Smooth muscle cell (in vitro differentiated cells): ENCODE measurements around the gene DIMT1. TPM values are rescaled to one million over a fixed set of nuclear protein-coding genes. Genes with fewer than 3 reads are reported as not detected.

ENCODE experiments used
- DNase-seq: peaks from one replicate; lab custom pipeline; 2025; ENCODE audit not compliant: unreplicated experiment; lab: John Stamatoyannopoulos, UW
- H2AFZ ChIP-seq: fragments of 200-600 bp; sonication (generic); 2 replicates; pipeline ENCODE4 v1.6.0; 2016; ENCODE audit warnings: antibody characterized with exemption, low read depth, mild to moderate bottlenecking
- H3F3A ChIP-seq: fragments of 200-600 bp; sonication (generic); 2 replicates; pipeline ENCODE4 v1.6.0; 2017; ENCODE audit warnings: antibody characterized with exemption, low read depth
- H3K27ac ChIP-seq: fragments of 200-600 bp; sonication (generic); 2 replicates; pipeline ENCODE4 v1.5.1; 2016; ENCODE audit warnings: low read depth, mild to moderate bottlenecking
- H3K27me3 ChIP-seq: fragments of 200-600 bp; sonication (generic); 2 replicates; pipeline ENCODE4 v1.6.1; 2016; ENCODE audit warnings: low read depth, mild to moderate bottlenecking
- H3K36me3 ChIP-seq: fragments of 200-600 bp; sonication (generic); 2 replicates; pipeline ENCODE4 v1.5.1; 2016; ENCODE audit warnings: low read depth
- H3K4me1 ChIP-seq: fragments of 200-600 bp; sonication (generic); 2 replicates; pipeline ENCODE4 v1.5.1; 2016; ENCODE audit warnings: low read depth
- H3K4me2 ChIP-seq: fragments of 200-600 bp; sonication (generic); 2 replicates; pipeline ENCODE4 v1.6.0; 2016; ENCODE audit warnings: mild to moderate bottlenecking
- H3K4me3 ChIP-seq: fragments of 200-600 bp; sonication (generic); 2 replicates; pipeline ENCODE4 v1.5.1; 2016; ENCODE audit warnings: mild to moderate bottlenecking
- H3K79me2 ChIP-seq: fragments of 200-600 bp; sonication (generic); 2 replicates; pipeline ENCODE4 v1.6.0; 2016; ENCODE audit warnings: low read depth, mild to moderate bottlenecking
- H3K9ac ChIP-seq: fragments of 200-600 bp; sonication (generic); 2 replicates; pipeline ENCODE4 v1.6.0; 2016; ENCODE audit warnings: low read depth
- H3K9me3 ChIP-seq: fragments of 200-600 bp; sonication (generic); replicated peaks from 2 replicates; pipeline ENCODE4 v1.5.1; 2016; ENCODE audit warnings: low read depth
- H4K20me1 ChIP-seq: fragments of 200-600 bp; sonication (generic); 2 replicates; pipeline ENCODE4 v1.6.0; 2016; ENCODE audit warnings: low read depth
- WGBS: methylation state at CpG from one replicate; pipeline ENCODE4 v1.1.7; 2016; ENCODE audit warnings: low lambda C conversion rate; 5-methylcytosine and 5-hydroxymethylcytosine counted together
- polyA plus RNA-seq: library from polyadenylated mRNA; unstranded; fragments of >200 nt; fragmentation: Nextera tagmentation; extraction: Ambion mirVana; gene quantifications from 2 replicates; pipeline ENCODE4 v1.2.1, GENCODE V29; 2016
- total RNA-seq: library from RNA; depleted of rRNA; stranded (reverse); fragments of >200 nt; gene quantifications from 2 replicates; pipeline ENCODE4 v1.2.3, GENCODE V29; 2014
- TF ChIP-seq, protein P1 (sequence below): fragments of 200-600 bp; sonication (generic); IDR thresholded peaks from 2 replicates; pipeline ENCODE4 v1.5.1; 2017; ENCODE audit warnings: borderline replicate concordance, mild to moderate bottlenecking, antibody characterized with exemption; ENCODE audit not compliant: insufficient read depth, poor library complexity, severe bottlenecking

Gene DIMT1
- total and polyA plus RNA-seq, 2 experiments from 2014 or later, result 27.8 to 29.2 TPM

DNA sequence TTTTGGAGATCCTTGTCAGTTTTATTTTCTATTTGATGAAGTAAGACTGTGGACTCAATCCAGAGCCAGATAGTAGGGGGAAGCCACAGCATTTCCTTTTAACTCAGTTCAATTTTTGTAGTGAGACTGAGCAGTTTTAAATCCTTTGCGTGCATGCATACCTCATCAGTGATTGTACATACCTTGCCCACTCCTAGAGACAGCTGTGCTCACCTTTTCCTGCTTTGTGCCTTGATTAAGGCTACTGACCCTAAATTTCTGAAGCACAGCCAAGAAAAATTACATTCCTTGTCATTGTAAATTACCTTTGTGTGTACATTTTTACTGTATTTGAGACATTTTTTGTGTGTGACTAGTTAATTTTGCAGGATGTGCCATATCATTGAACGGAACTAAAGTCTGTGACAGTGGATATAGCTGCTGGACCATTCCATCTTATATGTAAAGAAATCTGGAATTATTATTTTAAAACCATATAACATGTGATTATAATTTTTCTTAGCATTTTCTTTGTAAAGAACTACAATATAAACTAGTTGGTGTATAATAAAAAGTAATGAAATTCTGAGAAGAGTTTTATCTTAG is 17.8 kb downstream of the DIMT1 start:
- DNase-seq, result no peak
- H3K36me3 ChIP-seq, result peaks cover 37% of the 10 kb centered on the region
- peaks cover 5% of the 10 kb centered on the region for H4K20me1 ChIP-seq
- H3K27ac ChIP-seq, result peak overlapping the region; percentile 84
- peak overlapping the region; percentile 8 for H3K9ac ChIP-seq
- TF ChIP-seq, protein P1, sequence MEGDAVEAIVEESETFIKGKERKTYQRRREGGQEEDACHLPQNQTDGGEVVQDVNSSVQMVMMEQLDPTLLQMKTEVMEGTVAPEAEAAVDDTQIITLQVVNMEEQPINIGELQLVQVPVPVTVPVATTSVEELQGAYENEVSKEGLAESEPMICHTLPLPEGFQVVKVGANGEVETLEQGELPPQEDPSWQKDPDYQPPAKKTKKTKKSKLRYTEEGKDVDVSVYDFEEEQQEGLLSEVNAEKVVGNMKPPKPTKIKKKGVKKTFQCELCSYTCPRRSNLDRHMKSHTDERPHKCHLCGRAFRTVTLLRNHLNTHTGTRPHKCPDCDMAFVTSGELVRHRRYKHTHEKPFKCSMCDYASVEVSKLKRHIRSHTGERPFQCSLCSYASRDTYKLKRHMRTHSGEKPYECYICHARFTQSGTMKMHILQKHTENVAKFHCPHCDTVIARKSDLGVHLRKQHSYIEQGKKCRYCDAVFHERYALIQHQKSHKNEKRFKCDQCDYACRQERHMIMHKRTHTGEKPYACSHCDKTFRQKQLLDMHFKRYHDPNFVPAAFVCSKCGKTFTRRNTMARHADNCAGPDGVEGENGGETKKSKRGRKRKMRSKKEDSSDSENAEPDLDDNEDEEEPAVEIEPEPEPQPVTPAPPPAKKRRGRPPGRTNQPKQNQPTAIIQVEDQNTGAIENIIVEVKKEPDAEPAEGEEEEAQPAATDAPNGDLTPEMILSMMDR, result no peak
- no peaks in the 10 kb centered on the region for H3K4me1 ChIP-seq
- H3F3A ChIP-seq, result no peaks in the 10 kb centered on the region
- no peaks in the 10 kb centered on the region for H3K27me3 ChIP-seq
- no peak overlapping the region for H3K4me2 ChIP-seq
- H2AFZ ChIP-seq, result no peak overlapping the region
- no peaks in the 10 kb centered on the region for H3K9me3 ChIP-seq
- no peak overlapping the region for H3K4me3 ChIP-seq
- WGBS, result 74% methylated on average over 2 of the region's 2 CpGs
- no peaks in the 10 kb centered on the region for H3K79me2 ChIP-seq

DNA sequence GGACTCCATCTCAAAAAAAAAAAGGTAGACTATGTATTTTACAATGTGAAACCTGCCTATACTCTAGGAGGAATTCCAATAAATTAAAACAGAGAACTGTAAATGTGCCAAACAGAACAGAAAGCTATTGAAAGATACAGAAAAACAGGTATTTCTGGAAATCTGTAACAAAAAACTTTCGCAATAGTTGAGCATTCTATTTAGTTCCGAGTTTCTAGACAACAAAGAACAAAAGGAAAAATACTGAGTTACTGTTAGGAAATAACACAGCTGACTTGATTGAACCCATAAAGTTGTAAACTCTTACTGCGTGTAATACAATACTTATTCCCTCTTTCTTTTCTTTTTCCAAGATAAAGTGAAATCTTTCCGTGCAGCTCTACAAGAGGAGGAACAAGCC is 18.6 kb downstream of the DIMT1 start:
- Histone ChIP-seq H3K79me2 (no peaks in the 10 kb centered on the region), H3K36me3 (peaks cover 42% of the 10 kb centered on the region), H3K4me1 (no peaks in the 10 kb centered on the region), H3K27ac (peak overlapping the region; percentile 84), H2AFZ (no peak overlapping the region), H3K9me3 (no peaks in the 10 kb centered on the region), H3K4me2 (no peak overlapping the region), H3K9ac (peak overlapping the region; percentile 8), H3K27me3 (no peaks in the 10 kb centered on the region), H3K4me3 (no peak overlapping the region), H4K20me1 (peaks cover 5% of the 10 kb centered on the region), H3F3A (no peaks in the 10 kb centered on the region)
- TF ChIP-seq, protein P1, result no peak
- 81% methylated on average over 4 of the region's 4 CpGs for WGBS
- DNase-seq, result no peak

DNA sequence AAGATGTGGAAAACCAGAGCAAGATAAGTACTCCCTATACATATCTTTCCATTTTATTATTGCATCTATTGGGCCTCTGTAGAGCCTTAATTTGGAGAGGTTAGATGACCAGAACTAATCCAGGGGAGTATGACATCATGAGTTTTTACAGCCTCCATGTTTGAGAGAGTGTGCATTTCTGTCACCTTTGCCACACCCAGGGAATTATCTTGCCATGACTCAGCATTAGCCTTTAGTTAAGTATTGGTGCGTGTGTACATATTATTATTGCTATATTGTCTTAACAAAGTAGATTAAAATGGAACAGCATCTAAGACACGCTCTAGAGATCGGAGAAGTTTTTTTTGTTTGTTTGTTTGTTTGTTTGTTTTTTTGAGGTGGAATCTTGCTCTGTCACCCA is 27.6 kb downstream of the DIMT1 start:
- Histone ChIP-seq H3K9me3 (no peaks in the 10 kb centered on the region), H2AFZ (no peak overlapping the region), H3K9ac (no peak overlapping the region), H3K79me2 (peaks cover 4% of the 10 kb centered on the region), H3K4me3 (no peak overlapping the region), H4K20me1 (no peaks in the 10 kb centered on the region), H3K36me3 (peaks cover 22% of the 10 kb centered on the region), H3K4me1 (no peaks in the 10 kb centered on the region), H3K27ac (peak overlapping the region; percentile 39), H3K4me2 (no peak overlapping the region), H3K27me3 (no peaks in the 10 kb centered on the region), H3F3A (no peaks in the 10 kb centered on the region)
- DNase-seq, result no peak
- WGBS, result 91% methylated on average over 3 of the region's 3 CpGs
- TF ChIP-seq, protein P1, result no peak

DNA sequence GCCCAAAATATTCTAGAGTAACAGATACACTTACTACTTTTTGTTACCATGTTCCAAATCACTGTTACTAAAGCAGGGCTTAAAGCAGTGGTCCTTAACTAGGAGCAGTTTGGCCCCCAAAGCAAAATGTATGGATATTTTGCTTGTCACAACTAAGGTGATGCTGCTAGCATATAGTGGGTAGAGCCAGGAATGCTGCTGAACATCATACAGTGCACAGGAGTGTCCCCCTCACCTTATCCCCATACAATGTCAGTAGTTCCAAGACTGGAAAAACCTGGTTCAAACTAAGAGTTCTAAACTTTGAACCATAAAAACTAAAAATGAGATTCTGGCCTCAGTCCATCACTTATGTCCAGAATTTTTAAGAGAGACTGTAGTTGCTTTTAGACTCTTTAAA is 28.1 kb downstream of the DIMT1 start:
- Histone ChIP-seq H3K4me2 (no peak overlapping the region), H3K27ac (peak overlapping the region; percentile 39), H2AFZ (no peak overlapping the region), H3K27me3 (no peaks in the 10 kb centered on the region), H3K4me3 (no peak overlapping the region), H3F3A (no peaks in the 10 kb centered on the region), H3K9ac (no peak overlapping the region), H3K36me3 (peaks cover 17% of the 10 kb centered on the region), H4K20me1 (no peaks in the 10 kb centered on the region), H3K9me3 (no peaks in the 10 kb centered on the region), H3K79me2 (peaks cover 4% of the 10 kb centered on the region), H3K4me1 (no peaks in the 10 kb centered on the region)
- TF ChIP-seq, protein P1, result no peak
- no peak for DNase-seq
